Measurements from ENCODE around the gene PCDHGA5. TPM values are rescaled to one million over a fixed set of nuclear protein-coding genes. Genes with fewer than 3 reads are reported as not detected.
"Not testable (repeated sequence)": the region's sequence is repeated elsewhere in the genome, so short reads cannot be mapped to it uniquely, and the experiment has no call there.

PCDHGA5 gene
- total RNA-seq, 2 experiments from 2014 or later, result 0.05 to 0.11 TPM

DNA sequence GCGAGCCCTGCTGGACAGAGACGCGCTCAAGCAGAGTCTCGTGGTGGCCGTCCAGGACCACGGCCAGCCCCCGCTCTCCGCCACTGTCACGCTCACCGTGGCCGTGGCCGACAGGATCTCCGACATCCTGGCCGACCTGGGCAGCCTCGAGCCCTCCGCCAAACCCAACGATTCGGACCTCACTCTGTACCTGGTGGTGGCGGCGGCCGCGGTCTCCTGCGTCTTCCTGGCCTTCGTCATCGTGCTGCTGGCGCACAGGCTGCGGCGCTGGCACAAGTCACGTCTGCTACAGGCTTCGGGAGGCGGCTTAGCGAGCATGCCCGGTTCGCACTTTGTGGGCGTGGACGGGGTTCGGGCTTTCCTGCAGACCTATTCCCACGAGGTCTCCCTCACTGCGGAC, 31.4 kb upstream of the PCDHGA5 start:
- H3K9me3 Mint-ChIP-seq (ENCODE audit: insufficient read depth), result peaks cover 13% of the 10 kb centered on the region
- DNase-seq; POLR2A ChIA-PET; H3K27ac Mint-ChIP-seq; H3K4me1 Mint-ChIP-seq (ENCODE audit: low read depth); H3K36me3 Mint-ChIP-seq (ENCODE audit: low read depth); ATAC-seq; H3K4me3 Mint-ChIP-seq: not testable (repeated sequence)
- peaks cover 39% of the 10 kb centered on the region for H3K27me3 Mint-ChIP-seq (ENCODE audit: low read depth)
- CTCF ChIA-PET, result interaction anchor here (1.3 to 1.7 kb wide), 3 partner anchors 10 to 23 kb away, joined by 4 read pairs; partner anchors contain the start of gene TAF7

DNA sequence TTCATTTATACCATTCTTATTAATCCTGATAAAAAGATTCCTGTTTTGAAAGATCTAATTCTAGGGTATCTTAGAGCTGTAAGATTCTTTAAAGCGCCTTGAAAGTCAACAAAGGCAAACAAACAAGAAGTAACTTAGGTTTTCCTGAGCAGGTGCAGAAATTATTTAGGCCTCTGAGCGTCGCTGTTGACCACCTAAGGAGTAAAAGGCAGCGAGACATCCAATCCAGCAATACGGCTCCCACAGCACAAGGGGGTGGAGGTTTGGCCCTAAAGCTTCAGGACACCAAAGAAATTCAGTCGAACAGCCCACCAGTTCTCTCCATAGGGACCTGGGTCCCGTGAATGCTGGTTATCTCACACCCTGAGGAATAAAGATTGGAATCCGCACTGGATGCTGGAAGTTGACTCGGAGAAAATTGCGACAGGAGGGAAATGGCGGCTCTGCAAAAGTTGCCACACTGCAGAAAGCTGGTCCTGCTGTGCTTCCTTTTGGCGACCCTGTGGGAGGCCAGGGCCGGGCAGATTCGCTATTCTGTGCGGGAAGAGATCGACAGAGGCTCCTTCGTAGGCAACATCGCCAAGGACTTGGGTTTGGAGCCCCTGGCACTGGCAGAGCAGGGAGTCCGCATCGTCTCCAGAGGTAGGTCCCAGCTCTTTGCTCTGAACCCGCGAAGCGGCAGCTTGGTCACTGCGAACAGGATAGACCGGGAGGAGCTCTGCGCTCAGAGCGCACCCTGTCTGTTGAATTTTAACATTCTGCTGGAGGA, 25.2 kb upstream of the PCDHGA5 start, which contains the start of gene PCDHGA2:
Gene PCDHGA2, plus strand, starts transcription at position 223 of the 769 bp plus-strand sequence.
- CTCF ChIA-PET, result interaction anchor here (0.8 to 2.8 kb wide), 10 partner anchors 9 to 253 kb away, joined by 3 to 12 read pairs (median 5); partner anchors contain the start of gene TAF7
- ATAC-seq (no peak), DNase-seq (no peak)
- peaks cover 5% of the 10 kb centered on the region for H3K9me3 Mint-ChIP-seq (ENCODE audit: insufficient read depth)
- H3K27me3 Mint-ChIP-seq (ENCODE audit: low read depth), result peaks cover 41% of the 10 kb centered on the region
- POLR2A ChIA-PET, result no interaction called here
- no peak within 1 kb of the TSS for H3K4me3 Mint-ChIP-seq
- no peak within 1 kb of the TSS for H3K27ac Mint-ChIP-seq
- no peaks in the 10 kb centered on the region for H3K4me1 Mint-ChIP-seq (ENCODE audit: low read depth)
- peaks cover 7% of the 10 kb centered on the region for H3K36me3 Mint-ChIP-seq (ENCODE audit: low read depth)

DNA sequence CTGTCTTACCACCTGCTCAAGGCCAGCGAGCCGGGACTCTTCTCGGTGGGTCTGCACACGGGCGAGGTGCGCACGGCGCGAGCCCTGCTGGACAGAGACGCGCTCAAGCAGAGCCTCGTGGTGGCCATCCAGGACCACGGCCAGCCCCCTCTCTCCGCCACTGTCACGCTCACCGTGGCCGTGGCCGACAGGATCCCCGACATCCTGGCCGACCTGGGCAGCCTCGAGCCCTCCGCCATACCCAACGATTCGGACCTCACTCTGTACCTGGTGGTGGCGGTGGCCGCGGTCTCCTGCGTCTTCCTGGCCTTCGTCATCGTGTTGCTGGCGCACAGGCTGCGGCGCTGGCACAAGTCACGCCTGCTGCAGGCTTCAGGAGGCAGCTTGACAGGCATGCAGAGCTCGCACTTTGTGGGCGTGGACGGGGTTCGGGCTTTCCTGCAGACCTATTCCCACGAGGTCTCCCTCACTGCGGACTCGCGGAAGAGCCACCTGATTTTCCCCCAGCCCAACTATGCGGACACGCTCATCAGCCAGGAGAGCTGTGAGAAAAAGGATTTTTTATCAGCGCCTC, 23.1 kb upstream of the PCDHGA5 start:
- peaks cover 11% of the 10 kb centered on the region for H3K9me3 Mint-ChIP-seq (ENCODE audit: insufficient read depth)
- CTCF ChIA-PET; DNase-seq; POLR2A ChIA-PET; ATAC-seq; H3K4me3 Mint-ChIP-seq; H3K4me1 Mint-ChIP-seq (ENCODE audit: low read depth); H3K27ac Mint-ChIP-seq: not testable (repeated sequence)
- peaks cover 33% of the 10 kb centered on the region for H3K27me3 Mint-ChIP-seq (ENCODE audit: low read depth)
- peaks cover 10% of the 10 kb centered on the region for H3K36me3 Mint-ChIP-seq (ENCODE audit: low read depth)

DNA sequence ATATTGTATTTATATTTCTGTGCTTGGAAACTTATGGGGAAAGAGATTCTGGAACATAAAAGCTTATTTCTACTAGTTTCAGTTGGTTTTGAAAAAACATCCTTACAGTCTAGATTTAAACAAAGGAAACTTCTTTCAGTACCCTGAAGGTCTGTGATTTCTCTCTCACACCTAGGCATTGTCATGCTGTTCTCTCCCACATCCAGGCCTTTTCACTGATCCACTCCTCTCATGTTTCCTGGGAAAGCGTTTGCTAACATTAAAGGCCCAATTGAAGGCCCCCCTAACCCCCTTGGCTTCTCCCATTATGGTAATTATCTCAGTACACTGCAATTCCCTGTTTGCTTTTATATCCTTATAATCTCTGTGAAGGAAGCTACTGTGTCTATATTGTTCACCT, 21.2 kb upstream of the PCDHGA5 start:
- ATAC-seq (no peak), DNase-seq (no peak)
- ChIA-PET CTCF (interaction anchor here (0.7 to 3.4 kb wide), 8 partner anchors 10 to 181 kb away, joined by 3 to 33 read pairs (median 4); partner anchors contain the start of genes PCDHGA5, PCDHGB5 and TAF7), POLR2A (no interaction called here)
- H3K36me3 Mint-ChIP-seq (ENCODE audit: low read depth), result peaks cover 10% of the 10 kb centered on the region
- H3K4me3 Mint-ChIP-seq, result no peak overlapping the region
- H3K4me1 Mint-ChIP-seq (ENCODE audit: low read depth), result no peaks in the 10 kb centered on the region
- H3K9me3 Mint-ChIP-seq (ENCODE audit: insufficient read depth), result peaks cover 11% of the 10 kb centered on the region
- no peak overlapping the region for H3K27ac Mint-ChIP-seq
- peaks cover 22% of the 10 kb centered on the region for H3K27me3 Mint-ChIP-seq (ENCODE audit: low read depth)

DNA sequence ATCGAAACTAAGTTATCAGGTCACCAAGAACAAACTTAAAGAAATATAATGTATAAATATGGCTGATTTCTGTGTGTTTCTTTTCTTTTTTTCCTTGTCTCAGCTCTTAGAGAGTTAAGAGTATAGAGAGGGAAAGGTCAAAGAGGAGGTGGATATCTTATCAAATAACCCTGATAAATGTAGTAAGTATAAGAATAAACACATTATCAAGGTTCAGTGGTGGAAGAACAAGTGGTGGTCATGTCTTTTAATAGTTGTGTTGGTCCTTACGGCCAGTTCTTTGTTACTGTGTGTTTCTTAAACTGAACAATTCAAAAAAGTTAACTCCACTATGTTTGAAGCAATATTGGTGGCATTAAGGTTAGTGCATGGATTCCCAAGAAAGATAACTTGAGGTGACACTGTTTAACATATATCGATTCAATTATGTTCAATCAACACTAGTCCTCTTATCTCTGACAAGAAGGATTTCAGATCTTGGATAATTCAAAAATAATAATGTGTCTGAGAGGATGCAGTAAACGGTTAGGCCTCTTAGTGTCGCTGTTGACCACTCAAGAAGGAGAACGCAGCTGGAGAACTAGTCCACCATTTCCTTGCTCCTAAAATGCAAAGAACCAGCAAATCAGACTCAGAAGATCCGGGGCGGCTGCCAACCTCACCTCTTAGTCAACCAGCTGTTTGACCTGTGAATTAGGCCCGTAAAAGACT, 20.6 kb upstream of the PCDHGA5 start, which contains the start of gene PCDHGA3:
Gene PCDHGA3, plus strand, starts transcription at position 588 of the 711 bp plus-strand sequence. CDS start 205 bp downstream, outside the sequence.
- H3K9me3 Mint-ChIP-seq (ENCODE audit: insufficient read depth), result peaks cover 11% of the 10 kb centered on the region
- ATAC-seq, result no peak
- no peak within 1 kb of the TSS for H3K27ac Mint-ChIP-seq
- H3K36me3 Mint-ChIP-seq (ENCODE audit: low read depth), result peaks cover 10% of the 10 kb centered on the region
- peaks cover 17% of the 10 kb centered on the region for H3K27me3 Mint-ChIP-seq (ENCODE audit: low read depth)
- CTCF ChIA-PET, result interaction anchor here (0.7 to 3.4 kb wide), 10 partner anchors 8 to 180 kb away, joined by 3 to 33 read pairs (median 4); partner anchors contain the start of genes PCDHGA12, PCDHGB2, PCDHGB3 and PCDHGB5
- no peaks in the 10 kb centered on the region for H3K4me1 Mint-ChIP-seq (ENCODE audit: low read depth)
- H3K4me3 Mint-ChIP-seq, result peak within 1 kb of the TSS; percentile 55
- DNase-seq, result peak; percentile 47
- POLR2A ChIA-PET, result no interaction called here

DNA sequence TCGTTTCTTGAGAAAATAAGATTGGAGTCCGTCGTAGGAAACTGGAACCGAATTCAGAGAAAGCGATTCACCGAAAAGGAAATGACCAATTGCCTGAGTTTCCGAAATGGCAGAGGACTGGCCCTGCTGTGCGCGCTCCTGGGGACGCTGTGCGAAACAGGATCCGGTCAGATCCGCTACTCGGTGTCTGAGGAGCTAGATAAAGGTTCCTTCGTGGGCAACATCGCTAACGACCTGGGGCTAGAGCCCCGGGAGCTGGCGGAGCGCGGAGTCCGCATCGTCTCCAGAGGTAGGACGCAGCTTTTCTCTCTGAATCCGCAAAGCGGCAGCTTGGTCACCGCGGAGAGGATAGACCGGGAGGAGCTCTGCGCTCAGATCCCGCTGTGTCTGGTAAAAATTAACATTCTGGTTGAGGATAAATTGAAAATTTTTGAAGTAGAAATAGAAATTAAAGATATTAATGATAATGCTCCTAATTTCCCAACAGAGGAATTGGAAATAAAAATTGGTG, 20.0 kb upstream of the PCDHGA5 start:
- ChIA-PET CTCF (interaction anchor here (1.1 to 3.4 kb wide), 6 partner anchors 9 to 180 kb away, joined by 3 to 33 read pairs (median 6); partner anchors contain the start of genes PCDHGA12, PCDHGB2, PCDHGB3 and TAF7), POLR2A (no interaction called here)
- Mint-ChIP-seq H3K9me3 (ENCODE audit: insufficient read depth) (peaks cover 11% of the 10 kb centered on the region), H3K36me3 (ENCODE audit: low read depth) (peaks cover 10% of the 10 kb centered on the region), H3K4me3 (peak overlapping the region; percentile 55), H3K27ac (no peak overlapping the region), H3K27me3 (ENCODE audit: low read depth) (peaks cover 12% of the 10 kb centered on the region), H3K4me1 (ENCODE audit: low read depth) (no peaks in the 10 kb centered on the region)
- ATAC-seq (no peak), DNase-seq (no peak)

DNA sequence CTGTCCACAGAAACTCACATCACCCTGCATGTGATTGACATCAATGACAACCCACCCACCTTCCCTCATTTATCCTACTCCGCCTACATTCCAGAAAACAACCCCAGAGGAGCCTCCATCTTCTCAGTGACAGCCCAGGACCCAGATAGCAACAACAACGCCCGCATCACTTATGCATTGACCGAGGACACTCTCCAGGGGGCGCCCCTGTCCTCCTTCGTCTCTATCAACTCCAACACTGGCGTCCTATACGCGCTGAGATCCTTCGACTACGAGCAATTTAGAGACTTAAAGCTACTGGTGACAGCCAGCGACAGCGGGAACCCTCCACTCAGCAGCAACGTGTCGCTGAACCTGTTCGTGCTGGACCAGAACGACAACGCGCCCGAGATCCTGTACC, 18.6 kb upstream of the PCDHGA5 start:
- DNase-seq (no peak), ATAC-seq (no peak)
- H3K27ac Mint-ChIP-seq, result no peak overlapping the region
- peaks cover 9% of the 10 kb centered on the region for H3K27me3 Mint-ChIP-seq (ENCODE audit: low read depth)
- no peaks in the 10 kb centered on the region for H3K4me1 Mint-ChIP-seq (ENCODE audit: low read depth)
- ChIA-PET CTCF (interaction anchor here (2.2 to 3.4 kb wide), 2 partner anchors 25 to 26 kb away, joined by 6 to 33 read pairs; partner anchors contain the start of genes PCDHGB3 and TAF7), POLR2A (no interaction called here)
- peaks cover 8% of the 10 kb centered on the region for H3K36me3 Mint-ChIP-seq (ENCODE audit: low read depth)
- H3K9me3 Mint-ChIP-seq (ENCODE audit: insufficient read depth), result peaks cover 7% of the 10 kb centered on the region
- H3K4me3 Mint-ChIP-seq, result no peak overlapping the region

DNA sequence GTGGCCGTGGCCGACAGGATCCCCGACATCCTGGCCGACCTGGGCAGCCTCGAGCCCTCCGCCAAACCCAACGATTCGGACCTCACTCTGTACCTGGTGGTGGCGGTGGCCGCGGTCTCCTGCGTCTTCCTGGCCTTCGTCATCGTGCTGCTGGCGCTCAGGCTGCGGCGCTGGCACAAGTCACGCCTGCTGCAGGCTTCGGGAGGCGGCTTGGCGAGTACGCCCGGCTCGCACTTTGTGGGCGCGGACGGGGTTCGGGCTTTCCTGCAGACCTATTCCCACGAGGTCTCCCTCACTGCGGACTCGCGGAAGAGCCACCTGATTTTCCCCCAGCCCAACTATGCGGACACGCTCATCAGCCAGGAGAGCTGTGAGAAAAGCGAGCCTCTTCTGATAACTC, 17.9 kb upstream of the PCDHGA5 start:
- H3K9me3 Mint-ChIP-seq (ENCODE audit: insufficient read depth); H3K36me3 Mint-ChIP-seq (ENCODE audit: low read depth); DNase-seq; ATAC-seq; H3K4me3 Mint-ChIP-seq; POLR2A ChIA-PET; H3K4me1 Mint-ChIP-seq (ENCODE audit: low read depth); H3K27ac Mint-ChIP-seq: not testable (repeated sequence)
- H3K27me3 Mint-ChIP-seq (ENCODE audit: low read depth), result peaks cover 15% of the 10 kb centered on the region
- CTCF ChIA-PET, result interaction anchor here (1.0 kb wide), 1 partner anchor 27 kb away, joined by 3 read pairs; no protein-coding TSS in a partner anchor

DNA sequence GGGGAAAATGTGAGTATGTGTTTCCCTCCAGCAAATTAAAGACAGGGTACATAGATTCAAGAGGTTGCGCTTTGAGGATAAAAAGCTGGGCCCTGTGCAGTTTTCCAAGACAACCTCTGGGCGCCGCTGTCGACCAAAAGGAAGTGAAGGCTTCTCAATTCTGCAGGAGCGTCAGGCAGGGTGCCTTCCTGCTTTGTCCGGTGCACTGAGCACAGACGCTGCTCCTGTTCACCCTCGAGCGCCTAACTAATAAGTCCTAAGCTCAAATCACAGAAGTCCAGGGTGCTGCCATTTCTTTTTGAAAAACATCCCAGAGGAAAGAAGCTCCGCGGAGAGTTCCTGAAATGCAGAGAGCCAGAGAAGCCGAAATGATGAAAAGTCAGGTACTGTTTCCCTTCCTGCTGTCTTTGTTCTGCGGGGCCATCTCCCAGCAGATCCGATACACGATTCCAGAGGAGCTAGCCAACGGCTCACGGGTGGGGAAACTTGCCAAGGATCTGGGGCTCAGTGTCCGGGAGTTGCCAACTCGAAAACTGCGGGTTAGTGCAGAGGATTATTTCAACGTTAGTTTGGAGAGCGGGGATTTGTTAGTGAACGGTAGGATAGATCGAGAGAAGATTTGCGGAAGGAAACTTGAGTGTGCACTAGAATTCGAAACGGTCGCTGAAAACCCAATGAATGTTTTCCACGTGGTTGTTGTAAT, 13.9 kb upstream of the PCDHGA5 start, which contains the start of gene PCDHGB1:
Gene PCDHGB1, plus strand, starts transcription at position 183 of the 703 bp plus-strand sequence. Its CDS starts 162 bp downstream, at position 345.
- peaks cover 10% of the 10 kb centered on the region for H3K9me3 Mint-ChIP-seq (ENCODE audit: insufficient read depth)
- H3K27ac Mint-ChIP-seq, result no peak within 1 kb of the TSS
- CTCF ChIA-PET, result interaction anchor here (0.8 to 2.8 kb wide), 10 partner anchors 10 to 217 kb away, joined by 3 to 8 read pairs (median 6); partner anchors contain the start of genes PCDHB14, PCDHGA11, PCDHGB2 and PCDHGB3
- peaks cover 17% of the 10 kb centered on the region for H3K27me3 Mint-ChIP-seq (ENCODE audit: low read depth)
- peak; percentile 58 for DNase-seq
- H3K36me3 Mint-ChIP-seq (ENCODE audit: low read depth), result peaks cover 4% of the 10 kb centered on the region
- no peaks in the 10 kb centered on the region for H3K4me1 Mint-ChIP-seq (ENCODE audit: low read depth)
- ATAC-seq, result no peak
- H3K4me3 Mint-ChIP-seq, result peak within 1 kb of the TSS; percentile 22
- POLR2A ChIA-PET, result no interaction called here

DNA sequence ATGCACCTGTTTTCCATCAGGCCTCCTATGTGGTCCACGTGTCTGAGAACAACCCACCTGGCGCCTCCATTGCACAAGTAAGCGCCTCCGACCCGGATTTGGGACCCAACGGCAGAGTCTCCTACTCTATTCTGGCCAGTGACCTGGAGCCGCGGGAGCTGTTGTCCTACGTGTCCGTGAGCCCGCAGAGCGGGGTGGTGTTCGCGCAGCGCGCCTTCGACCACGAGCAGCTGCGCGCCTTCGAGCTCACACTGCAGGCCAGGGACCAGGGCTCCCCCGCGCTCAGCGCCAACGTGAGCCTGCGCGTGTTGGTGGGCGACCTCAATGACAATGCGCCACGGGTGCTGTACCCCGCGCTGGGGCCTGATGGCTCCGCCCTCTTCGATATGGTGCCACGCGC, 12.4 kb upstream of the PCDHGA5 start:
- Mint-ChIP-seq H3K27me3 (ENCODE audit: low read depth) (peaks cover 24% of the 10 kb centered on the region), H3K4me1 (ENCODE audit: low read depth) (no peaks in the 10 kb centered on the region), H3K27ac (no peak overlapping the region), H3K4me3 (no peak overlapping the region), H3K9me3 (ENCODE audit: insufficient read depth) (peaks cover 5% of the 10 kb centered on the region), H3K36me3 (ENCODE audit: low read depth) (no peaks in the 10 kb centered on the region)
- DNase-seq, result no peak
- ChIA-PET POLR2A (no interaction called here), CTCF (interaction anchor here (2.7 kb wide), 1 partner anchor 8 kb away, joined by 8 read pairs; the partner anchor contains the start of gene PCDHGB2)
- no peak for ATAC-seq

Measured in activated CD8-positive, alpha-beta T cell treated with anti-CD3 and anti-CD28 coated beads, Interleukin-2, amount 10 ng/mL, durations not matched to agents 7 days and 5 days (primary cell).